ENCODE data around the gene CCDC33. TPM values are rescaled to one million over a fixed set of nuclear protein-coding genes. Genes with fewer than 3 reads are reported as not detected.

Gene CCDC33
- total and polyA plus RNA-seq, 2 donors (not counting 3 experiments of a cell fraction or from before 2014, with no cell fraction given), result not detected

- BruUV-seq (replicated peaks), result no TSS peak
- CTCF ChIA-PET, result no interaction called here
- dilution Hi-C loops (cut with MboI; ENCODE audit: extremely low pct_ligation_motif_present, low sequenced_read_pairs) (no loop called here), intact Hi-C loops (cut with micrococcal nuclease) (no loop called here)
- H4K20me1 ChIP-seq (replicated peaks; ENCODE audit: control insufficient read depth, extremely low read depth, insufficient read depth, low read length), result no peaks in the 10 kb centered on the region
- no peak overlapping the region for H3K9ac ChIP-seq (replicated peaks; ENCODE audit: extremely low read depth, insufficient read depth, low read length)
- peaks cover 0 to 5% of the 10 kb centered on the region in 2 experiments for H3K27me3 ChIP-seq (ENCODE audit: control insufficient read depth in 2 of 2, insufficient read depth in 2 of 2, low read length in 2 of 2)
- H3K27ac ChIP-seq (ENCODE audit: insufficient read depth, low read depth, low read length), result no peak overlapping the region
- no peak overlapping the region for H3K4me3 ChIP-seq (replicated peaks in 1 of 3; ENCODE audit: insufficient read depth in 1 of 3, low read depth in 1 of 3, low read length in 3 of 3)
- H3K79me2 ChIP-seq (ENCODE audit: control insufficient read depth, insufficient read depth, low read length), result no peaks in the 10 kb centered on the region
- FAIRE-seq, result no peak
- H2AFZ ChIP-seq (ENCODE audit: low read depth, low read length), result no peak overlapping the region
- DNase-seq (ENCODE audit: low read depth, low spot score), result no peak
- POLR2A ChIA-PET, result no interaction called here
- H3K9me1 ChIP-seq (replicated peaks; ENCODE audit: control insufficient read depth, extremely low read depth, insufficient read depth, low read length), result no peaks in the 10 kb centered on the region
- no peak overlapping the region for H3K4me2 ChIP-seq (ENCODE audit: insufficient read depth, low read length)
- H3K4me1 ChIP-seq (ENCODE audit: control insufficient read depth, extremely low read depth, insufficient read depth, low read length), result no peaks in the 10 kb centered on the region
- TF ChIP-seq MYC (IDR thresholded peaks at IDR 0.05; ENCODE audit: low read depth, low read length) (no peak), JUN (IDR thresholded peaks at IDR 0.05; ENCODE audit: borderline replicate concordance, insufficient read depth, insufficient read length, low read depth) (no peak)
- no peaks in the 10 kb centered on the region for H3K9me3 ChIP-seq (replicated peaks; ENCODE audit: control insufficient read depth, insufficient read depth, low read length)
- H3K36me3 ChIP-seq (ENCODE audit: control insufficient read depth in 2 of 2, extremely low read depth in 1 of 2, insufficient read depth in 2 of 2, low read length in 2 of 2), result no peaks in the 10 kb centered on the region
Measured at GRCh38 chr15:74208496-74208895, 27.6 kb upstream of the CCDC33 start.

GRCh38 chr15:74208901-74209559 is 27.1 kb upstream of the CCDC33 start:
- dilution Hi-C loops (cut with MboI; ENCODE audit: extremely low pct_ligation_motif_present, low sequenced_read_pairs) (no loop called here), intact Hi-C loops (cut with micrococcal nuclease) (no loop called here)
- ChIA-PET CTCF (no interaction called here), POLR2A (no interaction called here)
- H3K36me3 ChIP-seq (ENCODE audit: control insufficient read depth in 2 of 2, extremely low read depth in 1 of 2, insufficient read depth in 2 of 2, low read length in 2 of 2), result no peaks in the 10 kb centered on the region
- FAIRE-seq (no peak), DNase-seq (ENCODE audit: low read depth, low spot score) (no peak)
- H3K9me3 ChIP-seq (replicated peaks; ENCODE audit: control insufficient read depth, insufficient read depth, low read length), result no peaks in the 10 kb centered on the region
- no peak overlapping the region for H3K4me3 ChIP-seq (replicated peaks in 1 of 3; ENCODE audit: insufficient read depth in 1 of 3, low read depth in 1 of 3, low read length in 3 of 3)
- peaks cover 0 to 2% of the 10 kb centered on the region in 2 experiments for H3K27me3 ChIP-seq (ENCODE audit: control insufficient read depth in 2 of 2, insufficient read depth in 2 of 2, low read length in 2 of 2)
- H3K4me1 ChIP-seq (ENCODE audit: control insufficient read depth, extremely low read depth, insufficient read depth, low read length), result no peaks in the 10 kb centered on the region
- H3K79me2 ChIP-seq (ENCODE audit: control insufficient read depth, insufficient read depth, low read length), result no peaks in the 10 kb centered on the region
- H2AFZ ChIP-seq (ENCODE audit: low read depth, low read length), result no peak overlapping the region
- BruUV-seq (replicated peaks), result no TSS peak
- no peak overlapping the region for H3K4me2 ChIP-seq (ENCODE audit: insufficient read depth, low read length)
- no peaks in the 10 kb centered on the region for H4K20me1 ChIP-seq (replicated peaks; ENCODE audit: control insufficient read depth, extremely low read depth, insufficient read depth, low read length)
- no peak overlapping the region for H3K9ac ChIP-seq (replicated peaks; ENCODE audit: extremely low read depth, insufficient read depth, low read length)
- no peak overlapping the region for H3K27ac ChIP-seq (ENCODE audit: insufficient read depth, low read depth, low read length)
- H3K9me1 ChIP-seq (replicated peaks; ENCODE audit: control insufficient read depth, extremely low read depth, insufficient read depth, low read length), result no peaks in the 10 kb centered on the region
- TF ChIP-seq POLR2A (IDR thresholded peaks at IDR 0.05; ENCODE audit: low read depth, low read length), result no peak
- no peak for TF ChIP-seq MAX (IDR thresholded peaks at IDR 0.05; ENCODE audit: insufficient read depth, insufficient read length)
- TF ChIP-seq FOS (IDR thresholded peaks at IDR 0.05; ENCODE audit: borderline replicate concordance, insufficient read depth, low read length), result no peak
- no peak for TF ChIP-seq CTCF (IDR thresholded peaks at IDR 0.05; ENCODE audit: extremely low read depth in 1 of 2, insufficient read depth in 1 of 2, low read depth in 1 of 2, low read length in 2 of 2)
- no peak for TF ChIP-seq EZH2 (IDR thresholded peaks at IDR 0.05; ENCODE audit: borderline replicate concordance, low read depth, low read length, severe bottlenecking)
- TF ChIP-seq MYC (IDR thresholded peaks at IDR 0.05; ENCODE audit: low read depth, low read length), result no peak
- TF ChIP-seq POLR2AphosphoS5 (IDR thresholded peaks at IDR 0.05; ENCODE audit: insufficient read depth, low read depth, low read length), result no peak
- no peak for TF ChIP-seq GATA2 (IDR thresholded peaks at IDR 0.05; ENCODE audit: insufficient read depth, insufficient read length, low read depth, low read length)
- no peak for TF ChIP-seq JUN (IDR thresholded peaks at IDR 0.05; ENCODE audit: borderline replicate concordance, insufficient read depth, insufficient read length, low read depth)

Data from endothelial cell of umbilical vein (primary cell).